Activated naive CD8-positive, alpha-beta T cell treated with anti-CD3 and anti-CD28 coated beads, Interleukin-2, amount 50 U/mL, for 16 hours (primary cell): Measurements from ENCODE around the gene PTPRN2.

ENCODE experiments used
- DNase-seq: peaks from one replicate; pipeline ENCODE4 v3.0.0-alpha.2; 2020; ENCODE audit warnings: low read depth, low spot score

PTPRN2 gene

DNA sequence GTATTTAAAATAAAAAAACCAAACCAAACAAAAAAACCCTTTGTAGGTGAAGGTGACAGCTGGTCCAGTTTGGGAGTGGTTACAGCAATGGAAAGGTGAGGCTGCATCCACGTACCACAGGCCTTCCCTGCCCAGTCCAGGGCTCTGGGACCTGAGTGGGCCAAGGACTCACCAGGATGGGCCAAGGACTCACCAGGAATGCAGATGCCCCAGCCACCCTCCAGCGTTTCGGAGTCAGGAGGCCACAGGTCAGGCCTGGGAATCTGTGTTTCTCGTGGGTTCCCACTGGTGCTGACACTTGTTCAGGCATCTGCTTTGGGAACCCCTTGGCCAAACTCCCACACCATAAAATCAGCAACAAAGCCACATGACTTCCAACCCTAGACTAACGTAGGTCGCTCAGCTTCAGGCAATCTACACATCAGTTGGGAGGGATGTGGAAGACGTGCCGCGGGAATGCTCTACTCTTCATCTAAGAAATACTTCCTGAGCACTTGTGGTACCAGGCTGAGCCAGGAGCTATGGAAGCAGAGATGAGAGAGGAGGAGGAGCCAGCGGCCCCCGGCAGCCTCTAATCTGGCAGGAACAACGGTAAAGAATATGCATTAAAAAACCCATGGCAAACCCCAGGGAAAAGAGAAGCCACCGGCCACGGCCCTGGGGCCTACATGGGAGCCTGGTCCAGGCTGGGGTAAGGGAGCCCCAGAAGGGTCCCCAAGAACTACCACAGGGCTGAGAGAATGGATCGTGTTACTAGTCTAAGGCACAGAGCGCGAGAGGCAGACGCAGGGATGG lies 473.4 kb downstream of the PTPRN2 start:
- DNase-seq, result no peak

- no peak for DNase-seq
Observed at GRCh38 chr7:158113321-158114025, 474.1 kb downstream of the PTPRN2 start.

DNA sequence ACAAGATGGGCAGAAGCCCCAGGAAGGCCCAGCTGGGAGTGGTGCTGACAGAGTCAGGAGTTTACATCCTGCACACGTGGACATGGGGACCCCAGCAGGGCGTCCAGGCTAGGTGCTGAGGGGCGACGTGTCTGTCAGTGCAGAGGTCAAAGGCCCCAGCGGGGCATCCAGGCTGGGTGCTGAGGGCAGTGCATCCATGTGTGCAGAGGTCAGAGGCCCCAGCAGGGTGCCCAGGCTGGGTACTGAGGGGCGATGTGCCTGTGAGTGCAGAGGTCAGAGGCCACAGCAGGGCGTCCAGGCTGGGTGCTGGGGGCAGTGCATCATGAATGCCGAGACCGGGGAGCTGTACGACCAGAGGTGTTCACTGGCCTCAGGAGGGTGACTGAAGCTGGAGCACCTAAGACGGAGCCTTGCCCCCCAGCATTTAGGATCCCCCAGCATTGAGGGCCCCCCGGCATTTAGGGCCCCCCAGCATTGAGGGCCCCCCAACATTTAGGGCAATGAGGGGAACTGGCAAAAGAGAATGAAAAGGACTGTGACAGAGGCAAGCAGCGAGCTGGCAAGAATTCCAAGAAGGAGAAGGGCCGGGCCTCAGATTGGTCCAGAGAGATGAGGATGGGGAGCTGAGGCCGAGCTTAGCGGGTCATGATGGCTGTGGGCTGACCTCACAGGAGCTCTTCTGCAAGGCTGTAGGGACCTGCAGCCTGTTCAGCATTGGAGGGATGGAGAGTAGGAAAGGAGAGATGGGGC lies 474.9 kb downstream of the PTPRN2 start:
- no peak for DNase-seq

DNA sequence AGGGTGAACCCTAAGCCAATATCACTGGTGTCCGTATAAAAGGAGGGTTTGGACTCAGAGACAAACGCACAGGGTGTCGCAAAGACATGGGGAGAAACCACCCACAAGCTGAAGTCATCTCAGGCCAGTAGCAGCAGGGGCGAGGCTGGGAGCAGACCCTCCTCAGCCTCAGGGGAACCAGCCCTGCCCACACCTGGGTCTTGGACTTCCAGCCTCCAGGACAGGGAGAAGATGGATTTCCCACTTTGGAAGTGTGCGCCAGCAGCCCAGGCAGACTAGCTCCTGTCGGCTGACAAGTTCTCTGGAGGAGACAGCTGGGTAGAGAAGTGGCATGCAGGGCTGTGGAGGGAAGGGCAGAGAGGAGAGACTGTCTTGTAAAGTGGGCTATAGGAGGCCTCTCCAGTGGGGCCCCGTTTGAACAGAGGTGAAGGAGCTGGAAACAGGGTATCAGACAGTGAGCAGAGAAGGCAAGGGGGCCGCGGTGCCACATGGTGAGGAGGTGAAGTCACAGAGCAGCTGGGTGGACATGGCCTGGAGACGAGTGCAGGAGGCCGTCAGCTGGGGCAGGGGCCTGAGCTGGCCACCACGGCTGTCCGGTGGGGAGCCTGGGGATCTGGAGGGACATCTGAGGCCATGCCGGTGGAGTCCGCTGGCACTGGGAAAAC lies 475.6 kb downstream of the PTPRN2 start:
- DNase-seq, result no peak

DNA sequence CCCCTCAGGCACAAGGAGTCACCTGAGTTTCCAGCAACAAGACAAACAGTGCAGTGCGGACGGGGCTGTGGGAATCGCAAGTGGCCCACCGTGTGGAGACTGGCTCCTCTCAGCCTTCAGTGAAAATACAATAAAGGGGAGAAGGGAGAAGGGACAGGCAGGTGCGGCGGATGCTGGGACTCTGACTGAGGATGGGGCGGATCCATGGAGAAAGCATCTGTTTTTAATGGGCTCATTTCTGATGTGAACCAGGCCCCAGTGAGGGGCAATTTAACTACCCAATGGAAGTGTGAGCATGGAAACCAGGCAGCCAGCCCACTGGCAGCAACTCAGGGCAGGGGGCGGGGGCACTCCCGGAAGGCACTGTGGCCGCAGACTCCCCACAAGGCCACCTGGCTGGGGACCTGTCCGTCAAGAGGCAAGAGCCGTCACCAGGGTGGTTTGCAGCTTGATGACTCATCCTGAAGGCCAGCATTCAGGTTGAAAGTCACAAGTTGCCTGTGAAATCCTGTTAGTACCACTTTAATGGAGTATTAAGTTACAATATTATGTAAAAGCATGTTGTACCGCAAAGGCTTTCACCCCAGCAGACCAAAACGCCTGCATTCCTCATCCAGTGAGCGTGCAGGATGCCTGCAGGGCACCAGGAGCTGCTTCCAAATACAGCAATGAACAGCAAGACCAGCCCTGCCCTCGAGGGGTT lies 476.4 kb downstream of the PTPRN2 start:
- DNase-seq, result no peak

GRCh38 chr7:158110661-158111048 lies 477.0 kb downstream of the PTPRN2 start:
- no peak for DNase-seq

GRCh38 chr7:158110034-158110590 lies 477.5 kb downstream of the PTPRN2 start:
- DNase-seq, result no peak

- no peak for DNase-seq
Observed at GRCh38 chr7:158109364-158110033, 478.1 kb downstream of the PTPRN2 start.

DNA sequence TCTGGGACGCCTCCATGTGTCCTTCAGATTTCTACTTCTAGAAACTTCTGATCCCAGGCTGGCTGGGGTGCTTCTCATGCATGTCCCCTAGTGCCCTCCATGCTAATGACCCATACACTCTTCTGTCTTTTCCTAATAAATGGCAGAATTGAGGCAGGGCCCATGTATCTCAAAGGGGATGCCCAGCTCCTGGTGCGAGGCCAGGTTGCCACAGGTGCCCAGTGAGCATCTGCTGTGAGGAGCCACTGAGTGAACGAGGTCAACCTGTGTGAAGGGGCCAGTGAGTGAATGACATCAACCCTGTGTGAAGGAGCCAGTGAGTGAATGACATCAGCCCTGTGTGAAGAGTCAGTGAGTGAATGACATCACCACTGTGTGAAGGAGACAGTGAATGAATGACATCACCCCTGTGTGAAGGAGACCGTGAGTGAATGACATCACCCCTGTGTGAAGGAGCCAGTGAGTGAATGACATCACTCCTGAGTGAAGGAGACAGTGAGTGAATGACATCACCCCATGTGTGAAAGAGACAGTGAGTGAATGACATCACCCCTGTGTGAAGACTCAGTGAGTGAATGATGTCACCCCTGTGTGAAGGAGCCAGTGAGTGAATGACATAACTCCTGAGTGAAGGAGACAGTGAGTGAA lies 478.9 kb downstream of the PTPRN2 start:
- no peak for DNase-seq

DNA sequence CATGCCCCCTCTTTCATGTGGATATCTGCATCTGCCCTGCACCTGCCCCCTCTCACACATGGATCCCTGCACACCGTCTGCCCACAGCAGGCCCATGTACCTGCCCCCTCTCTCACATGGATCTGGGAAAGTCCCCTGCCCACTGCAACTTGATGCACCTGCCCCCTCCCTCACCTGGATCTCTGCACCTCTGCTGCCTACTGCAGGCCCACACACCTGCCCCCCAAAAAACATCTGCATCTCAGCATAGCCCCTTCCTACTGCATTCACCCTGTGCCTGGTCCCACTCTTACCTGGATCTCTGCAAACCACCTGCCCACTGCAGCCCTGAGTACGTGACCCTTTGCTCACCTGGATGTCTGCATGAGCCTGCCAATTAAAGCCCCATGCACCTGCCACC lies 479.8 kb downstream of the PTPRN2 start:
- DNase-seq, result no peak

GRCh38 chr7:158106272-158106671 lies 481.4 kb downstream of the PTPRN2 start:
- DNase-seq, result no peak

- DNase-seq, result no peak
Observed at GRCh38 chr7:158103378-158103777, 484.2 kb downstream of the PTPRN2 start.

- no peak for DNase-seq
Observed at GRCh38 chr7:158102897-158103296, 484.7 kb downstream of the PTPRN2 start.

DNA sequence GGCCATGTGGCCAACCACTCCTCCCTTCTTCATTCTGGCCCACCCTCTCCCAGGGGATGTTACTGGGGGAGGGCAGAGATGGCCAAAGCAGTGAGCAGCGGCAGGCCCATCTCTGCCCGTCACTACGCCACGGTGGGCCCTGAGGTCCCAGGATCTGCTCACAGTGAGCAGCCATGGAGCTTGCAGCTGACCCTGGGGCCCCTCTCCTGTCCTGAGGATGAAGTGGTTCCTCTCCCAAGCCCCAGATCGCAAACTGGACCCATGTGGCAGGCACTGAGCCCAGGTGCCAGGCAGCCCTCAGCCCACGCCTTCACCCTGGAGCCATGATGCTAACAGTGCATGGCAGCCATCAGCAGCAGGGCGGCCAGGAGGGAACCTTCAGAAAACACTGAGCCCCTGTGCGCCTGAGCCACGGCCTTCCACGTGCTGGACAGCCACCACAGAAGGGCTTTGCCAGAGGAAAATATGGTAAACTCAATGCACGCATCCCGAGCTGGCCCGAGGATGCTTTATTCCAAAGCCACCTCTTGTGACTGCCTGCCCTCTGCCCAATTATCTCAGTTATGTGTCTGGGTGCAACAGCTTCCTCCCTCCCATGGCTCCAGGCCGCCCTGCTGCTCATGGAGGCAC lies 485.7 kb downstream of the PTPRN2 start:
- no peak for DNase-seq

DNA sequence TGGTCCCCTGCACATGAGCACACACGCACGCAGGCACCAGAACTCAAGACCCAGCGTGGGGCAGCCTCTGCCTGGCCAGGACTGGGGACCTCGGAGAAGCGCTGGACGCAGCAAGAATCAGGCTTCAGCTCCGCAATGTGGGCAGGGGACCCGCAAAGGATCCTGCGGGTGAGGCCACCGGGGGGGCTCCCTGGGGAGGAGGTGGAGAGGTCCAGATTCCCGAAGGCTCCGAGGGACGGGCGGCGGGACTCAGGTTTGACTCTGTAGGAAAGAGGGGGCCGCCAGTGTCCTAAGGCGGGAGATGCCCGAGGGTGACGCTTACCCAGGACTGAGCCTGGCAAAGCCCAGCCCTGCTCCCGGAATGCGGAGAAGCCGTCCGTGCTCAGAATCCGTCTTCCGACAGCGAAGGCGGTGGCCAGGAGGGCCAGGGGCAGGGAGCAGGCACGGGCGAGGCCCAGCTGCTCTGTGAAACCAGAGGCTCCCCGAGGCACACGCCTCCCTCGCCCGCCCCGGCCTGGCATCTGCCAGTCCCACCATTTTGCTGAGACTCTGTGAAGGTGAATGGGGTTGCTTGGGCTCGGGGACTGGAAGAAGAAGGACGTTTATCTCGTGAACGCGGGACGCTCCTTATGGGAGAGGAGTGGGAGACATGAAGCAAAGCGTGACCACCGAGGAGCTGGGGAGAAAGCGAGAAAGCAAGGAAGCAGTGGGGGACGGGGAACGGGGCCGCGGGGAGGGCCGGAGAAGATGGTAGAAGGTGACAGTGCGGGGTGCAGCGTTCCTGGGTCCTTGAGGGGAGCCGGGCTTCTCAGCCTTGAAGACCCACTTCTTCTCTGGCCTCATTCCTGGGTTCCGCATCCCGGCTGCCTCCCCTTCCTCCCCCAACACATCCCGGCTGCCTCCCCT lies 489.2 kb downstream of the PTPRN2 start:
- DNase-seq, result no peak

GRCh38 chr7:158097453-158098124 lies 490.0 kb downstream of the PTPRN2 start:
- DNase-seq, result no peak

DNA sequence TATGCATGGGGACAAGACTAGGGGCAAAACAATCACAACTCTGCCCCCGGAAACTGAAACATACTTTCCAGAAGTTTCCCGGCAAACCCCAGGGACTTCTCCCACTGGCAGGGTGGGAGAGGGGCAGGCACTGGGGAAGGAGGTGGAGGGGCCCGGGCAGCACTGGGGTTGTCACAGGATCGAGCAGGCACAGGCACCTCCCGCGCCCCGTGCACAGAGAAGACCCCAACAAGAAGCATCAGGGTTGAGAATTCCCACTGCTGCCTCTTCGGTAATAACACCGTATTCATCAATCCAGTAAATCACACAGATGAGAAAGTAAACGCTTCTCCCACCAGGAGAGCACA lies 490.5 kb downstream of the PTPRN2 start:
- no peak for DNase-seq

- no peak for DNase-seq
Observed at GRCh38 chr7:158096582-158096981, 491.0 kb downstream of the PTPRN2 start.
